Neural cell (in vitro differentiated cells): Measurements from ENCODE around the gene NOL3. TPM values are rescaled to one million over a fixed set of nuclear protein-coding genes. Genes with fewer than 3 reads are reported as not detected.

Experiments used
- H2AFZ ChIP-seq: fragments of 200-600, 300-800 bp; sonication (generic), shearing (Covaris generic); 2 replicates; pipeline ENCODE4 v1.6.0; 2014; ENCODE audit warnings: low read depth, mild to moderate bottlenecking, antibody characterized with exemption, low read length, moderate library complexity
- H3F3A ChIP-seq: fragments of 200-600 bp; shearing (Covaris generic); 2 replicates; pipeline ENCODE4 v1.6.1; 2016; ENCODE audit warnings: mild to moderate bottlenecking, moderate library complexity, mixed read lengths, antibody characterized with exemption, low read length; ENCODE audit not compliant: insufficient read depth, poor library complexity, severe bottlenecking
- H3K27ac ChIP-seq: fragments of 200-600, 300-800 bp; sonication (generic), shearing (Covaris generic); 2 replicates; pipeline ENCODE4 v1.5.1; 2014; ENCODE audit warnings: mild to moderate bottlenecking, low read length, moderate library complexity
- H3K27me3 ChIP-seq: fragments of 300-800, 200-600 bp; sonication (generic), shearing (Covaris generic); 2 replicates; pipeline ENCODE4 v1.6.0; 2014; ENCODE audit warnings: mild to moderate bottlenecking, low read depth, low read length, moderate library complexity; ENCODE audit not compliant: insufficient read depth
- H3K36me3 ChIP-seq: fragments of 300-800, 200-600 bp; sonication (generic), shearing (Covaris generic); 2 replicates; pipeline ENCODE4 v1.5.1; 2014; ENCODE audit warnings: mild to moderate bottlenecking, antibody characterized with exemption, low read length, moderate library complexity; ENCODE audit not compliant: insufficient read depth
- H3K4me2 ChIP-seq: fragments of 300-800, 200-600 bp; sonication (generic), shearing (Covaris generic); 2 replicates; pipeline ENCODE4 v1.6.0; 2014; ENCODE audit warnings: mild to moderate bottlenecking, low read length
- H3K4me3 ChIP-seq: fragments of 300-800, 200-600 bp; sonication (generic), shearing (Covaris generic); 2 replicates; pipeline ENCODE4 v1.5.1; 2014; ENCODE audit warnings: mild to moderate bottlenecking, low read length, moderate library complexity
- H3K79me2 ChIP-seq: fragments of 200-600 bp; shearing (Covaris generic); replicated peaks from 2 replicates; pipeline ENCODE4 v1.6.0; 2014; ENCODE audit warnings: mild to moderate bottlenecking, low read length, moderate library complexity; ENCODE audit not compliant: insufficient read depth
- H3K9ac ChIP-seq: fragments of 300-800, 200-600 bp; sonication (generic), shearing (Covaris generic); 2 replicates; pipeline ENCODE4 v1.6.1; 2016; ENCODE audit warnings: mild to moderate bottlenecking, low read length, mixed read lengths
- H3K9me2 ChIP-seq: fragments of 200-600 bp; shearing (Covaris generic); 2 replicates; pipeline ENCODE4 v1.6.1; 2016; ENCODE audit warnings: mild to moderate bottlenecking, low read length, mixed read lengths; ENCODE audit not compliant: insufficient read depth
- H3K9me3 ChIP-seq: fragments of 200-600, 300-800 bp; sonication (generic), shearing (Covaris generic); 2 replicates; pipeline ENCODE4 v1.6.1; 2016; ENCODE audit warnings: mild to moderate bottlenecking, mixed run types, low read length, moderate library complexity, mixed read lengths
- H4K20me1 ChIP-seq: fragments of 200-600 bp; shearing (Covaris generic); 2 replicates; pipeline ENCODE4 v1.6.1; 2016; ENCODE audit warnings: mild to moderate bottlenecking, mixed run types; ENCODE audit not compliant: insufficient read depth
- CTCF ChIP-seq: fragments of 450-650 bp; IDR thresholded peaks from 2 replicates; pipeline ENCODE4 v1.5.1; 2014; ENCODE audit warnings: antibody characterized with exemption, mild to moderate bottlenecking, moderate library complexity; ENCODE audit not compliant: poor library complexity, severe bottlenecking
- EP300 ChIP-seq: fragments of 450-650 bp; conservative IDR thresholded peaks from 2 replicates; pipeline ENCODE4 v1.6.1; 2014; ENCODE audit warnings: antibody characterized with exemption, mild to moderate bottlenecking, moderate library complexity; ENCODE audit not compliant: poor library complexity, severe bottlenecking
- EZH2 ChIP-seq: fragments of 200-600, 300-800 bp; shearing (Covaris generic), sonication (generic); IDR thresholded peaks from 2 replicates; pipeline ENCODE4 v1.6.1; 2014; ENCODE audit warnings: antibody characterized with exemption, low read length, borderline replicate concordance, mild to moderate bottlenecking; ENCODE audit not compliant: insufficient read depth, poor library complexity, severe bottlenecking
- MXI1 ChIP-seq: fragments of 450-650 bp; conservative IDR thresholded peaks from 2 replicates; pipeline ENCODE4 v1.6.1; 2014; ENCODE audit warnings: antibody characterized with exemption, mild to moderate bottlenecking; ENCODE audit not compliant: poor library complexity, severe bottlenecking
- POLR2AphosphoS5 ChIP-seq: IDR thresholded peaks from 2 replicates; pipeline ENCODE4 v1.6.1; 2012
- RAD21 ChIP-seq: fragments of 450-650 bp; conservative IDR thresholded peaks from 2 replicates; pipeline ENCODE4 v1.6.1; 2014; ENCODE audit warnings: antibody characterized with exemption, mild to moderate bottlenecking, moderate library complexity
- SMC3 ChIP-seq: fragments of 450-650 bp; conservative IDR thresholded peaks from 2 replicates; pipeline ENCODE4 v1.6.1; 2014; ENCODE audit warnings: antibody characterized with exemption, mild to moderate bottlenecking, moderate library complexity; ENCODE audit not compliant: poor library complexity
- TAF1 ChIP-seq: IDR thresholded peaks from 2 replicates; pipeline ENCODE4 v1.6.1; 2012; ENCODE audit warnings: low read depth
- polyA plus RNA-seq: library from polyadenylated mRNA; depleted of rRNA; stranded (reverse); fragments of >200 nt; gene quantifications from 2 replicates; pipeline ENCODE4 v1.2.3, GENCODE V29; 2014
- TF ChIP-seq, protein P1 (sequence below): IDR thresholded peaks from 2 replicates; pipeline ENCODE4 v1.6.1; 2012; ENCODE audit warnings: borderline replicate concordance

The NOL3 gene
- polyA plus RNA-seq, 1 donor from 2014 or later: 8.4 TPM

GRCh38 chr16:67147437-67148140 lies 22.7 kb upstream of the NOL3 start:
- H3K79me2 ChIP-seq: no peaks in the 10 kb centered on the region
- no peaks in the 10 kb centered on the region for H4K20me1 ChIP-seq
- H3K9ac ChIP-seq: no peak overlapping the region
- no peak overlapping the region for H3K4me2 ChIP-seq
- H3K27ac ChIP-seq: no peak overlapping the region
- no peak overlapping the region for H3K4me3 ChIP-seq
- TF ChIP-seq RAD21 (no peak), MXI1 (no peak), SMC3 (no peak)
- peaks cover 43% of the 10 kb centered on the region for H3K27me3 ChIP-seq
- peaks cover 4% of the 10 kb centered on the region for H3K36me3 ChIP-seq
- no peaks in the 10 kb centered on the region for H3K9me2 ChIP-seq
- H2AFZ ChIP-seq: no peak overlapping the region
- H3F3A ChIP-seq: no peaks in the 10 kb centered on the region
- peaks cover 3% of the 10 kb centered on the region for H3K9me3 ChIP-seq

DNA sequence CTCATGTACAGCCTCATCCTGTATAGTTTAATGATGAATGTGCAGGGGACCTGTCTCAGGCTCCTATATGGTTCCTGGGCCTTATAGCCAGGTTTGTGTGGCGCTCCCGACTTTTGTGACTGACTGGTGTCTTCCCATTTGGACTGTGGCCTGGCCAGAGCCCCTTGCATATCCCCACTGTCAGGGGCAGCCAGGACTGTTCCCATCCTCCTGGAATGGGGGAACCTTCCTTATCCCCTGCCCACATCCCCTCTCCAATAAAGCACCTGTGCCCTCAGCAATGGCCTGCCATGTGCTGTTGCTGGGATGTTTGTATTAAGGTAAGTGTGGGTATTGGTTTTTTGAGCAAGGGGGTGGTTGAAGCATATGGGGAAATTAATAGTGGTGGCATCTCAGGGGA lies 22.1 kb upstream of the NOL3 start:
- Histone ChIP-seq H3K9me3 (peaks cover 3% of the 10 kb centered on the region), H3K4me2 (no peak overlapping the region), H3K36me3 (peaks cover 4% of the 10 kb centered on the region), H3K27ac (no peak overlapping the region), H2AFZ (no peak overlapping the region), H3F3A (no peaks in the 10 kb centered on the region), H3K9me2 (no peaks in the 10 kb centered on the region), H3K9ac (no peak overlapping the region), H3K4me3 (no peak overlapping the region), H3K79me2 (no peaks in the 10 kb centered on the region), H3K27me3 (peaks cover 49% of the 10 kb centered on the region), H4K20me1 (no peaks in the 10 kb centered on the region)
- TF ChIP-seq MXI1 (no peak), CTCF (no peak), SMC3 (no peak), EP300 (no peak), RAD21 (no peak), POLR2AphosphoS5 (no peak), EZH2 (no peak), TAF1 (no peak)
- TF ChIP-seq, protein P1, sequence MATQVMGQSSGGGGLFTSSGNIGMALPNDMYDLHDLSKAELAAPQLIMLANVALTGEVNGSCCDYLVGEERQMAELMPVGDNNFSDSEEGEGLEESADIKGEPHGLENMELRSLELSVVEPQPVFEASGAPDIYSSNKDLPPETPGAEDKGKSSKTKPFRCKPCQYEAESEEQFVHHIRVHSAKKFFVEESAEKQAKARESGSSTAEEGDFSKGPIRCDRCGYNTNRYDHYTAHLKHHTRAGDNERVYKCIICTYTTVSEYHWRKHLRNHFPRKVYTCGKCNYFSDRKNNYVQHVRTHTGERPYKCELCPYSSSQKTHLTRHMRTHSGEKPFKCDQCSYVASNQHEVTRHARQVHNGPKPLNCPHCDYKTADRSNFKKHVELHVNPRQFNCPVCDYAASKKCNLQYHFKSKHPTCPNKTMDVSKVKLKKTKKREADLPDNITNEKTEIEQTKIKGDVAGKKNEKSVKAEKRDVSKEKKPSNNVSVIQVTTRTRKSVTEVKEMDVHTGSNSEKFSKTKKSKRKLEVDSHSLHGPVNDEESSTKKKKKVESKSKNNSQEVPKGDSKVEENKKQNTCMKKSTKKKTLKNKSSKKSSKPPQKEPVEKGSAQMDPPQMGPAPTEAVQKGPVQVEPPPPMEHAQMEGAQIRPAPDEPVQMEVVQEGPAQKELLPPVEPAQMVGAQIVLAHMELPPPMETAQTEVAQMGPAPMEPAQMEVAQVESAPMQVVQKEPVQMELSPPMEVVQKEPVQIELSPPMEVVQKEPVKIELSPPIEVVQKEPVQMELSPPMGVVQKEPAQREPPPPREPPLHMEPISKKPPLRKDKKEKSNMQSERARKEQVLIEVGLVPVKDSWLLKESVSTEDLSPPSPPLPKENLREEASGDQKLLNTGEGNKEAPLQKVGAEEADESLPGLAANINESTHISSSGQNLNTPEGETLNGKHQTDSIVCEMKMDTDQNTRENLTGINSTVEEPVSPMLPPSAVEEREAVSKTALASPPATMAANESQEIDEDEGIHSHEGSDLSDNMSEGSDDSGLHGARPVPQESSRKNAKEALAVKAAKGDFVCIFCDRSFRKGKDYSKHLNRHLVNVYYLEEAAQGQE: no peak
